K562 (cell line): ENCODE data around the gene LST1. TPM values are rescaled to one million over a fixed set of nuclear protein-coding genes. Genes with fewer than 3 reads are reported as not detected.

Experiments used
- CXXC5 ChIP-seq: fragments of 250-450 bp; sonication (Bioruptor Pico); IDR thresholded peaks from 2 replicates; pipeline ENCODE4 v1.8.0; 2022; ENCODE audit warnings: inconsistent platforms, mild to moderate bottlenecking, moderate library complexity
- DDX20 ChIP-seq: fragments of 450-650 bp; IDR thresholded peaks from 2 replicates; pipeline ENCODE4 v1.6.1; 2016; ENCODE audit warnings: missing genetic modification characterization, low read depth, mild to moderate bottlenecking, missing compliant biosample characterization, moderate library complexity
- HDAC1 ChIP-seq, 2 experiments: fragments of 450-650 bp; IDR thresholded peaks; 2 replicates each; pipeline ENCODE4 v1.6.1; 2016 to 2017; ENCODE audit warnings: inconsistent platforms in 1 of 2, mild to moderate bottlenecking in 1 of 2, moderate library complexity in 1 of 2
- HEY1 ChIP-seq: fragments of 250-450 bp; sonication (Bioruptor Pico); IDR thresholded peaks from 2 replicates; pipeline ENCODE4 v1.5.0; 2020; ENCODE audit warnings: mild to moderate bottlenecking, moderate library complexity, borderline replicate concordance
- HNRNPLL ChIP-seq: fragments of 200-400 bp; formaldehyde crosslinking; IDR thresholded peaks from 2 replicates; pipeline ENCODE4 v1.6.1; 2017; ENCODE audit warnings: low read length, low read depth, mild to moderate bottlenecking; ENCODE audit not compliant: poor library complexity, severe bottlenecking
- NCOA2 ChIP-seq, 2 experiments: fragments of 450-650 bp; IDR thresholded peaks; 2 replicates each; pipeline ENCODE4 v1.6.1; 2018; ENCODE audit warnings: mild to moderate bottlenecking in 2 of 2, moderate library complexity in 1 of 2; ENCODE audit not compliant: partially characterized antibody in 2 of 2
- NFE2 ChIP-seq: IDR thresholded peaks from 2 replicates; pipeline ENCODE4 v1.6.1; 2014; ENCODE audit warnings: antibody characterized with exemption, low read depth
- RNF2 ChIP-seq: sonication (generic); IDR thresholded peaks from 2 replicates; pipeline ENCODE4 v1.6.1; 2016
- SMAD3 ChIP-seq: fragments of 450-650 bp; formaldehyde crosslinking; conservative IDR thresholded peaks from 2 replicates; pipeline ENCODE4 v1.4.0; 2020; ENCODE audit warnings: mild to moderate bottlenecking
- TCF3 ChIP-seq: sonication (generic); formaldehyde crosslinking; IDR thresholded peaks from 2 replicates; pipeline ENCODE4 v1.4.0; 2020; ENCODE audit warnings: mild to moderate bottlenecking, missing genetic modification reagents
- ZBTB8A ChIP-seq: fragments of 450-650 bp; IDR thresholded peaks from 2 replicates; pipeline ENCODE4 v1.6.1; 2018; ENCODE audit warnings: mild to moderate bottlenecking, moderate library complexity; ENCODE audit not compliant: partially characterized antibody
- ZNF174 ChIP-seq: fragments of 250-450 bp; sonication (Bioruptor Pico); IDR thresholded peaks from 2 replicates; pipeline ENCODE4 v1.4.0; 2020; ENCODE audit warnings: mild to moderate bottlenecking
- ZNF217 ChIP-seq: sonication (generic); formaldehyde crosslinking; IDR thresholded peaks from 2 replicates; pipeline ENCODE4 v1.8.0; 2022; ENCODE audit warnings: mild to moderate bottlenecking, missing genetic modification reagents
- ZNF408 ChIP-seq: fragments of 250-450 bp; sonication (Bioruptor Pico); IDR thresholded peaks from 2 replicates; pipeline ENCODE4 v1.4.0; 2020; ENCODE audit warnings: low read depth, mild to moderate bottlenecking, moderate library complexity
- polyA plus RNA-seq, 8 experiments: library from polyadenylated mRNA; depleted of rRNA in 4 of 8; stranded (reverse) in 5 of 8; unstranded in 3 of 8; fragments of >200 nt; fragmentation: Nextera tagmentation in 2 of 8; fragmentation: Illumina TruSeq in 1 of 8; extraction: Ambion mirVana in 2 of 8; extraction: Trizol in 1 of 8; gene quantifications; 2 replicates each; pipeline versions ENCODE4 v1.2.1 to v1.2.3, GENCODE V29; 2011 to 2014; ENCODE audit warnings: inconsistent platforms in 1 of 8, missing spikeins in 1 of 8
- total RNA-seq, 7 experiments: library from RNA; depleted of rRNA in 6 of 7; stranded (reverse); fragments of >200 nt in 6 of 7; fragmentation: Illumina TruSeq in 2 of 7; extraction: Trizol in 2 of 7; gene quantifications; 2 replicates each; pipeline versions ENCODE4 v1.2.1 to v1.2.3, GENCODE V29; 2011 to 2021; ENCODE audit warnings: low replicate concordance in 1 of 7
- TF ChIP-seq, protein P1 (sequence below): fragments of 450-650 bp; IDR thresholded peaks from 2 replicates; pipeline ENCODE4 v1.6.1; 2017; ENCODE audit warnings: antibody characterized with exemption
- TF ChIP-seq, protein P2 (sequence below): sonication (generic); formaldehyde crosslinking; IDR thresholded peaks from 2 replicates; pipeline ENCODE4 v1.8.0; 2023; ENCODE audit warnings: missing genetic modification reagents, mild to moderate bottlenecking, borderline replicate concordance
- TF ChIP-seq, protein P3 (sequence below), 2 experiments: IDR thresholded peaks; 2 replicates each; pipeline ENCODE4 v1.6.1; 2012; ENCODE audit warnings: improper control_type of control experiment in 2 of 2, low read depth in 2 of 2, low read length in 2 of 2, borderline replicate concordance in 1 of 2

Gene LST1
- total and polyA plus RNA-seq, 9 of the 15 experiments (the other 6 are each of a cell fraction or from before 2014, with no cell fraction given) = 0.82 to 7.8 (median 1.7) TPM

DNA sequence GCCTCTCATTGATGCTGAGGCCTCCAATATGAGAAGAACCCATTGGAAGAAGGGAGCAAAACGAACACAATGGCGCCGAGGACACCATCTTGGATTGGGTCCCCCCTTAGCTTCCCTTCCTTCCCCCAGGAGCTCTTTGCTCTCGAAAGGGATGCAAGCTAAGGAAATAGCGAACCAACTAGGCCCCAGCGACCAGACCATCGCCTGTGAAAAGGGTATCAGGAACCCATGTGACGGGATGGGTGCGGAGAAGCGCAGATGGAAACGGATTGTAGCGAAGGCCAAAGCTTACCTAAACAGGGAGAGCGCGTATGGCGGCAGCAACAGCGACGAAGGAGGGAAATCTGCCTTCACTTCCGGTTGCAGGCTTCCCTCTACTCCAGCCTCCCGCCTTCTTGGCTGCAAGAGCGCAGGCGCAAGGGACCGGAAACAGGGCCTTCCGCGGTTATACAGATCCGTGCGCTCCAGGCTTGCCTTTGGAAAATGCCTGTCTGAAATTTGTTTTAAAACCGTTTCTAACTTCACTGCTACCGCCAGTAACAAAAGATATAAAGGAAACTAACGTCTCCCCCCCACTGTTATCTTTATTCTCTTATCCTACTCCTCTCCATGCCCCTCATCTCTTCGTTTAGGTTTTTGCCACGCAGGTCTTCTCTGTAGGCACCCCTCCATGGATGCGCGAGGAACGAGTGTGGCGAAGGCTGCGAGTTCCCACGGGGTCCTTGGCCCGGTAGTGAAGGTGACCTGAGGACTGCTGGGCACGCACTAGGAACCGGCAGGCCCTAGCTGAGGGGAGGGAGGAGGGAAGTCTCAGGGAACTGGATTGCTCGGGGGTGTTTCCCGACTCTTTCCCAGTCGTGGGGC lies 44.2 kb upstream of the LST1 start, which contains the start of gene DDX39B (continued):
- TF ChIP-seq, protein P1, sequence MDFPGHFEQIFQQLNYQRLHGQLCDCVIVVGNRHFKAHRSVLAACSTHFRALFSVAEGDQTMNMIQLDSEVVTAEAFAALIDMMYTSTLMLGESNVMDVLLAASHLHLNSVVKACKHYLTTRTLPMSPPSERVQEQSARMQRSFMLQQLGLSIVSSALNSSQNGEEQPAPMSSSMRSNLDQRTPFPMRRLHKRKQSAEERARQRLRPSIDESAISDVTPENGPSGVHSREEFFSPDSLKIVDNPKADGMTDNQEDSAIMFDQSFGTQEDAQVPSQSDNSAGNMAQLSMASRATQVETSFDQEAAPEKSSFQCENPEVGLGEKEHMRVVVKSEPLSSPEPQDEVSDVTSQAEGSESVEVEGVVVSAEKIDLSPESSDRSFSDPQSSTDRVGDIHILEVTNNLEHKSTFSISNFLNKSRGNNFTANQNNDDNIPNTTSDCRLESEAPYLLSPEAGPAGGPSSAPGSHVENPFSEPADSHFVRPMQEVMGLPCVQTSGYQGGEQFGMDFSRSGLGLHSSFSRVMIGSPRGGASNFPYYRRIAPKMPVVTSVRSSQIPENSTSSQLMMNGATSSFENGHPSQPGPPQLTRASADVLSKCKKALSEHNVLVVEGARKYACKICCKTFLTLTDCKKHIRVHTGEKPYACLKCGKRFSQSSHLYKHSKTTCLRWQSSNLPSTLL = no peak
- TF ChIP-seq ZNF217 (CRISPR knock-in tag) = no peak
- peak; percentile 88 for TF ChIP-seq RNF2
- TF ChIP-seq, protein P2, sequence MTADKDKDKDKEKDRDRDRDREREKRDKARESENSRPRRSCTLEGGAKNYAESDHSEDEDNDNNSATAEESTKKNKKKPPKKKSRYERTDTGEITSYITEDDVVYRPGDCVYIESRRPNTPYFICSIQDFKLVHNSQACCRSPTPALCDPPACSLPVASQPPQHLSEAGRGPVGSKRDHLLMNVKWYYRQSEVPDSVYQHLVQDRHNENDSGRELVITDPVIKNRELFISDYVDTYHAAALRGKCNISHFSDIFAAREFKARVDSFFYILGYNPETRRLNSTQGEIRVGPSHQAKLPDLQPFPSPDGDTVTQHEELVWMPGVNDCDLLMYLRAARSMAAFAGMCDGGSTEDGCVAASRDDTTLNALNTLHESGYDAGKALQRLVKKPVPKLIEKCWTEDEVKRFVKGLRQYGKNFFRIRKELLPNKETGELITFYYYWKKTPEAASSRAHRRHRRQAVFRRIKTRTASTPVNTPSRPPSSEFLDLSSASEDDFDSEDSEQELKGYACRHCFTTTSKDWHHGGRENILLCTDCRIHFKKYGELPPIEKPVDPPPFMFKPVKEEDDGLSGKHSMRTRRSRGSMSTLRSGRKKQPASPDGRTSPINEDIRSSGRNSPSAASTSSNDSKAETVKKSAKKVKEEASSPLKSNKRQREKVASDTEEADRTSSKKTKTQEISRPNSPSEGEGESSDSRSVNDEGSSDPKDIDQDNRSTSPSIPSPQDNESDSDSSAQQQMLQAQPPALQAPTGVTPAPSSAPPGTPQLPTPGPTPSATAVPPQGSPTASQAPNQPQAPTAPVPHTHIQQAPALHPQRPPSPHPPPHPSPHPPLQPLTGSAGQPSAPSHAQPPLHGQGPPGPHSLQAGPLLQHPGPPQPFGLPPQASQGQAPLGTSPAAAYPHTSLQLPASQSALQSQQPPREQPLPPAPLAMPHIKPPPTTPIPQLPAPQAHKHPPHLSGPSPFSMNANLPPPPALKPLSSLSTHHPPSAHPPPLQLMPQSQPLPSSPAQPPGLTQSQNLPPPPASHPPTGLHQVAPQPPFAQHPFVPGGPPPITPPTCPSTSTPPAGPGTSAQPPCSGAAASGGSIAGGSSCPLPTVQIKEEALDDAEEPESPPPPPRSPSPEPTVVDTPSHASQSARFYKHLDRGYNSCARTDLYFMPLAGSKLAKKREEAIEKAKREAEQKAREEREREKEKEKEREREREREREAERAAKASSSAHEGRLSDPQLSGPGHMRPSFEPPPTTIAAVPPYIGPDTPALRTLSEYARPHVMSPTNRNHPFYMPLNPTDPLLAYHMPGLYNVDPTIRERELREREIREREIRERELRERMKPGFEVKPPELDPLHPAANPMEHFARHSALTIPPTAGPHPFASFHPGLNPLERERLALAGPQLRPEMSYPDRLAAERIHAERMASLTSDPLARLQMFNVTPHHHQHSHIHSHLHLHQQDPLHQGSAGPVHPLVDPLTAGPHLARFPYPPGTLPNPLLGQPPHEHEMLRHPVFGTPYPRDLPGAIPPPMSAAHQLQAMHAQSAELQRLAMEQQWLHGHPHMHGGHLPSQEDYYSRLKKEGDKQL (CRISPR knock-in tag) = peak; percentile 88; the same call in 1 of the 2 replicates
- TF ChIP-seq SMAD3 (CRISPR knock-in tag) = peak; percentile 70; the same call in 1 of the 2 replicates
- peak; percentile 87 for TF ChIP-seq CXXC5 (CRISPR knock-in tag)
- TF ChIP-seq, protein P3, sequence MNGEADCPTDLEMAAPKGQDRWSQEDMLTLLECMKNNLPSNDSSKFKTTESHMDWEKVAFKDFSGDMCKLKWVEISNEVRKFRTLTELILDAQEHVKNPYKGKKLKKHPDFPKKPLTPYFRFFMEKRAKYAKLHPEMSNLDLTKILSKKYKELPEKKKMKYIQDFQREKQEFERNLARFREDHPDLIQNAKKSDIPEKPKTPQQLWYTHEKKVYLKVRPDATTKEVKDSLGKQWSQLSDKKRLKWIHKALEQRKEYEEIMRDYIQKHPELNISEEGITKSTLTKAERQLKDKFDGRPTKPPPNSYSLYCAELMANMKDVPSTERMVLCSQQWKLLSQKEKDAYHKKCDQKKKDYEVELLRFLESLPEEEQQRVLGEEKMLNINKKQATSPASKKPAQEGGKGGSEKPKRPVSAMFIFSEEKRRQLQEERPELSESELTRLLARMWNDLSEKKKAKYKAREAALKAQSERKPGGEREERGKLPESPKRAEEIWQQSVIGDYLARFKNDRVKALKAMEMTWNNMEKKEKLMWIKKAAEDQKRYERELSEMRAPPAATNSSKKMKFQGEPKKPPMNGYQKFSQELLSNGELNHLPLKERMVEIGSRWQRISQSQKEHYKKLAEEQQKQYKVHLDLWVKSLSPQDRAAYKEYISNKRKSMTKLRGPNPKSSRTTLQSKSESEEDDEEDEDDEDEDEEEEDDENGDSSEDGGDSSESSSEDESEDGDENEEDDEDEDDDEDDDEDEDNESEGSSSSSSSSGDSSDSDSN (IDR thresholded peaks at IDR 0.05; ENCODE audit: borderline replicate concordance in 1 of 2, low read depth in 2 of 2, low read length in 2 of 2) = peak in 1 of 2 experiments; percentile 82; a peak in 1 of 4 replicates
- TF ChIP-seq HNRNPLL = no peak
- no peak for TF ChIP-seq ZNF174 (CRISPR knock-in tag)
- no peak for TF ChIP-seq HEY1
- TF ChIP-seq ZNF408 = no peak
- peak in 1 of 2 experiments; percentile 99 for TF ChIP-seq NCOA2 (IDR thresholded peaks at IDR 0.05; ENCODE audit: partially characterized antibody in 2 of 2)
- peak; percentile 76 for TF ChIP-seq ZBTB8A
- TF ChIP-seq HDAC1 (IDR thresholded peaks at IDR 0.05) = peak in 1 of 2 experiments; percentile 90; a peak in 2 of 4 replicates
- TF ChIP-seq TCF3 (CRISPR knock-in tag) = peak; percentile 46
- no peak for TF ChIP-seq DDX20 (tag)
- TF ChIP-seq NFE2 = peak; percentile 94
